ENCODE data around the gene UPK3A.
"Not testable (repeated sequence)": the region's sequence is repeated elsewhere in the genome, so short reads cannot be mapped to it uniquely, and the experiment has no call there.

The UPK3A gene

DNA sequence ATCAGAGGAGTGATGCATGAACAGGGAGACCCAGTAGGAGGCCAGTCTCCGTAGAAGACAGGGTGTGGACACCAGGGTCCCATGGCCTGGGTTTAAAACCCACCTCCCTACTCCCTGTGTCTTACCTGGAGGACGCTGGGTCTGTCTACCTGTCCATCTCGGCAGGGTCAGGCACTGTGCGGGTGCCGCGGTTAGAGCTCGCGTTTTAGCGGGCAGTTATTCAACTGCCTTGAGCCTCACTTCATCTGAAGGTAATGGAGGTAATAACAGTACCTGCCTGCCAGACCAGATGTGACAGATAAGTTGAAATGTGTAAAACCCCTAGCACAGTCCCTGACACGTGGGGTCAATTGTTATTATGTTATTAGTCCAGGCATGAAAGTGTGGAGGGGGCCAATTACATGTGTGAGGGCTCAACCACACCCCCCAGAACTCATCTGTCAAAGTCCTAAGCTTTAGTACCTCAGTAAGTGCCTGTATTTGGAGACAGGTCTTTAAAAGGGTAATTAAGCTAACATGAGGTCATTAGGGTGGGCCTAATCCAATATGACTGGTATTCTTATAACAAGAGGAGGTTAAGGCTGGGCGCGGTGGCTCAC is 8.1 kb upstream of the UPK3A start:
- no peak overlapping the region for H3K27ac Mint-ChIP-seq
- H3K4me3 Mint-ChIP-seq = no peak overlapping the region
- DNase-seq = no peak
- peaks cover 33% of the 10 kb centered on the region for H3K4me1 Mint-ChIP-seq
- H3K27me3 Mint-ChIP-seq (ENCODE audit: low read depth, poor library complexity) = peaks cover 51% of the 10 kb centered on the region
- no peaks in the 10 kb centered on the region for H3K36me3 Mint-ChIP-seq (ENCODE audit: low read depth)
- TF ChIP-seq, protein P1, sequence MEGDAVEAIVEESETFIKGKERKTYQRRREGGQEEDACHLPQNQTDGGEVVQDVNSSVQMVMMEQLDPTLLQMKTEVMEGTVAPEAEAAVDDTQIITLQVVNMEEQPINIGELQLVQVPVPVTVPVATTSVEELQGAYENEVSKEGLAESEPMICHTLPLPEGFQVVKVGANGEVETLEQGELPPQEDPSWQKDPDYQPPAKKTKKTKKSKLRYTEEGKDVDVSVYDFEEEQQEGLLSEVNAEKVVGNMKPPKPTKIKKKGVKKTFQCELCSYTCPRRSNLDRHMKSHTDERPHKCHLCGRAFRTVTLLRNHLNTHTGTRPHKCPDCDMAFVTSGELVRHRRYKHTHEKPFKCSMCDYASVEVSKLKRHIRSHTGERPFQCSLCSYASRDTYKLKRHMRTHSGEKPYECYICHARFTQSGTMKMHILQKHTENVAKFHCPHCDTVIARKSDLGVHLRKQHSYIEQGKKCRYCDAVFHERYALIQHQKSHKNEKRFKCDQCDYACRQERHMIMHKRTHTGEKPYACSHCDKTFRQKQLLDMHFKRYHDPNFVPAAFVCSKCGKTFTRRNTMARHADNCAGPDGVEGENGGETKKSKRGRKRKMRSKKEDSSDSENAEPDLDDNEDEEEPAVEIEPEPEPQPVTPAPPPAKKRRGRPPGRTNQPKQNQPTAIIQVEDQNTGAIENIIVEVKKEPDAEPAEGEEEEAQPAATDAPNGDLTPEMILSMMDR (IDR thresholded peaks at IDR 0.05) = no peak
- no peaks in the 10 kb centered on the region for H3K9me3 Mint-ChIP-seq

DNA sequence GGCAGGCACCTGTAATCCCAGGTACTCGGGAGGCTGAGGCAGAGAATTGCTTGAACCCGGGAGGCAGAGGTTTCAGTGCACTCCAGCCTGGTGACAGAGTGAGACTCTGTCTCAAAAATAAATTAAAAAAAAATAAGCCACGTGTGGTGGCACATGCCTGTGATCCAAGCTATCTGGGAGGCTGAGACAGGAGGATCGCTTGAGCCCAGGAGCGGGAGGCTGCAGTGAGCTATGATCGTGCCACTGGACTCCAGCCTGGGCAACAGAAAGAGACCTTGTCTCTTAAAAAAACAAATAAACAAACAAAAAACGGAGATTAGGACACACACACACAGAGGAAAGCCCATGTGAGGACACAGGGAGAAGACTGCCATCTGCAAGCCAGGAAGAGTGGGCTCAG is 7.0 kb upstream of the UPK3A start:
- DNase-seq; H3K4me3 Mint-ChIP-seq; H3K27ac Mint-ChIP-seq; H3K36me3 Mint-ChIP-seq (ENCODE audit: low read depth); H3K9me3 Mint-ChIP-seq: not testable (repeated sequence)
- Mint-ChIP-seq H3K4me1 (peaks cover 26% of the 10 kb centered on the region), H3K27me3 (ENCODE audit: low read depth, poor library complexity) (peaks cover 61% of the 10 kb centered on the region)

DNA sequence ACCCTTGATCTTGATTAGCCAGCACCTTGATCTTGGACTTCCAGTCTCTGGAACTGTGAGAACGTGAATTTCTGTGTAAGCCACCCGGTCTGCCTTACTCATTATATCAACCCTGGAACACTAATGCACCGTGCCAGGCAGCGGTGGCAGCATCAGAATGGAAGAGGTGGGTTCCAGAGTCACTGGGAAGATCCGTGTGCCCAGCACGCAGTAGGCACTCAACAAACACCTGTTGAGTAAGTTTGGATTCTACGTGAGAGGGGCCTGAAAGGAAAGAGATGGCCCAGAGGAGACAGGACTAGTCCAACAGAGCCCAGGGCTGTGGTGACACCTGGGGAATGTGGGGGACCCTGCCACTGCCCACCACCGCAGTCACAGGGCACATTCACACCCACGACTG is 6.6 kb upstream of the UPK3A start:
- TF ChIP-seq, protein P1 (IDR thresholded peaks at IDR 0.05) = no peak
- Mint-ChIP-seq H3K27me3 (ENCODE audit: low read depth, poor library complexity) (peaks cover 62% of the 10 kb centered on the region), H3K9me3 (no peaks in the 10 kb centered on the region), H3K4me1 (peaks cover 26% of the 10 kb centered on the region), H3K4me3 (no peak overlapping the region), H3K36me3 (ENCODE audit: low read depth) (no peaks in the 10 kb centered on the region), H3K27ac (no peak overlapping the region)
- DNase-seq = no peak

DNA sequence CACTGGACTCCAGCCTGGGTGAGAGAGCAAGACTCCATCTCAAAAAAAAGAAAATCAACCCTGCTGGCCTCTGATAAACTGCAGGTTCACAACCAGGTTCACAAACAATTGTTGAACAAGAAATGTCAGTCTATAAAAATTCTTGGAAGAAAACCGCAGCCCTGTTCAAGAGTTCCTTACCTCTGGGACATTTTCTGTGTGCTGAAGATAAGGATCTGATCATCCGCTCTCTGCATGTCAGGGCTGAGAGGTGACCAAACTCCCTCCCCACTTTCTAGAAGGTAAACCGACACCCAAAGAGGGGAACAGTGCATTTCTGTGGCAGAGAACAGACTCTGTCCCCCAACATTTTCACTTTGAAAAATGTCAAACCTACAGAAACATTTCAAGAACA is 4.2 kb upstream of the UPK3A start:
- Mint-ChIP-seq H3K9me3 (no peaks in the 10 kb centered on the region), H3K4me3 (no peak overlapping the region), H3K4me1 (peaks cover 22% of the 10 kb centered on the region), H3K27me3 (ENCODE audit: low read depth, poor library complexity) (peaks cover 76% of the 10 kb centered on the region), H3K27ac (no peak overlapping the region), H3K36me3 (ENCODE audit: low read depth) (no peaks in the 10 kb centered on the region)
- TF ChIP-seq, protein P1 (IDR thresholded peaks at IDR 0.05) = no peak
- DNase-seq = no peak

DNA sequence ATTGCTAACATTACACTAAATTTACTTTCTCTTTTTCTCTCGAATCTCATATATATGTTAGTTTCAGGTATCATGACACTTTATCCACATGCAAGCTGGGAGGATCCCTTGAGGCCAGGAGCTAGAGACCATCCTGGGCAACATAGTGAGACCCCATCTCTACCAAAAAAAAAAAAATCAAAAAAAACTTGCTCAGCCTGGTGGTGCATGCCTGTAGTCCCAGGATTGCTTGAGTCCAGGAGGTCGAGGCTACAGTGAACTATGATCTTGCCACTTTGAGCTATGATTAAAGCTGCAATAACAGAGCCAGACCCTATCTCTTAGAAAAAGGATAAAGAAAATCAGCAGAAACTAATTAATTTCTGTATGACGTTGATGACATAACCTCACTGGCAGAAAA is 3.7 kb upstream of the UPK3A start:
- Mint-ChIP-seq H3K27ac (no peak overlapping the region), H3K4me1 (peaks cover 23% of the 10 kb centered on the region), H3K36me3 (ENCODE audit: low read depth) (no peaks in the 10 kb centered on the region), H3K9me3 (no peaks in the 10 kb centered on the region), H3K27me3 (ENCODE audit: low read depth, poor library complexity) (peaks cover 80% of the 10 kb centered on the region), H3K4me3 (no peak overlapping the region)
- no peak for DNase-seq
- TF ChIP-seq, protein P1 (IDR thresholded peaks at IDR 0.05) = no peak

DNA sequence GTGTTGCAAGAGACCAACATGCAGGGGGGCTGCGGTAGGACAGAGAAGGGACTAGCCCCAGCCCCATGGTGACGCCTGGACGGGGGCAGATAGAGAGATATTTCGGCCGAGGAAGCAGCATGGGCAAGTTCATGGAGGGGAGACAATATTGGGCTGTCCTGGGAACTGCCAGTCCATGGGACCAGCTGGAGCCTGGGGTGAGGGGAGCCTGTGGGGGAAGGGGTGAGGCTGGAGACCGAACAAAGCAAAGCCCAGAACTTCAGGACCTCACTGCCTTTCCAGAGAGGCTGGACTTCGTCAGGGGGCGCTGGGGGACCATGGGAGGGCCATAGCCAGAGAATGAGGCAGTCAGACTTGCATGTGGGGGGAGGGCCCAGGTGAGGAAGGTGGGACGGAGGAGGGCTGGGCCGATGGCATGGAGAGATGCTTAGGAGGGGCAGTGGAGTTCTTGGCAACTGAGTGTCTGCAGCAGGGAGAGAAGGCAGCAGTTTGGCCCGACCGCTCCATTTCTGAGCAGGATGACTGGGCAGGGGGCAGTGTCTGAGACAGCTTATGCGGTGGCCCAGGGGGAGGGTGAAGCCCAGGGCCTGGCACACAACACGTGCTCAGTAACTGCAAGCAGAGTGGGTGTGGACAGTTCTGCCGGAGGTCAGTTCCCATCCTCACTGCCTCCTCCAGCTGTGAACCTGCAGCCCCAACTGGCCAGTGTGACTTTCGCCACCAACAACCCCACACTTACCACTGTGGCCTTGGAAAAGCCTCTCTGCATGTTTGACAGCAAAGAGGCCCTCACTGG is 712 bp downstream of the UPK3A start:
- peak overlapping the region; percentile 36 for H3K4me3 Mint-ChIP-seq
- TF ChIP-seq, protein P1 (IDR thresholded peaks at IDR 0.05) = no peak
- H3K4me1 Mint-ChIP-seq = peaks cover 17% of the 10 kb centered on the region
- no peak for DNase-seq
- H3K9me3 Mint-ChIP-seq = no peaks in the 10 kb centered on the region
- H3K36me3 Mint-ChIP-seq (ENCODE audit: low read depth) = no peaks in the 10 kb centered on the region
- peaks cover 72% of the 10 kb centered on the region for H3K27me3 Mint-ChIP-seq (ENCODE audit: low read depth, poor library complexity)
- no peak overlapping the region for H3K27ac Mint-ChIP-seq

All from nephron progenitor cell (in vitro differentiated cells).